Peyer's patch (tissue), 4 donors: ENCODE results near the gene B4GAT1. TPM values are rescaled to one million over a fixed set of nuclear protein-coding genes. Genes with fewer than 3 reads are reported as not detected.
"Not testable (repeated sequence)": the region's sequence is repeated elsewhere in the genome, so short reads cannot be mapped to it uniquely, and the experiment has no call there.

ENCODE experiments used
- DNase-seq, 3 donors: peaks; one replicate each; pipeline ENCODE4 v3.0.0-alpha.2; 2017 to 2019
- H3K27ac ChIP-seq, 4 donors: fragments of 200-600 bp; sonication (generic); one replicate each; pipeline ENCODE4 v1.5.1; 2016 to 2019
- H3K27me3 ChIP-seq, 2 donors: fragments of 200-600 bp; sonication (generic); one replicate each; pipeline ENCODE4 v1.5.1; 2019
- H3K36me3 ChIP-seq, 3 donors: fragments of 200-600 bp; sonication (generic); one replicate each; pipeline ENCODE4 v1.5.1; 2016 to 2019
- H3K4me1 ChIP-seq, 4 donors: fragments of 200-600 bp; sonication (generic); one replicate each; pipeline ENCODE4 v1.5.1; 2016 to 2019
- H3K4me3 ChIP-seq, 4 donors: fragments of 200-600 bp; sonication (generic); 1 replicate in 3 of 4; 2 replicates in 1 of 4; pipeline ENCODE4 v1.5.1; 2016 to 2019; ENCODE audit warnings: mild to moderate bottlenecking in 1 of 4
- H3K9me3 ChIP-seq, 4 donors: fragments of 200-600 bp; sonication (generic); one replicate each; pipeline ENCODE4 v1.5.1; 2016 to 2019; ENCODE audit warnings: mild to moderate bottlenecking in 1 of 4
- CTCF ChIP-seq, 6 experiments: fragments of 450-650 bp in 4 of 6; fragments of 200-600 bp in 2 of 6; sonication (generic) in 1 of 6; IDR thresholded peaks; one replicate each; pipeline ENCODE4 v1.5.1; 2017 to 2019; ENCODE audit warnings: antibody characterized with exemption in 6 of 6, mild to moderate bottlenecking in 3 of 6, moderate library complexity in 1 of 6
- POLR2A ChIP-seq, 2 donors: fragments of 450-650 bp; IDR thresholded peaks; one replicate each; pipeline ENCODE4 v1.5.1; 2017; ENCODE audit warnings: antibody characterized with exemption in 2 of 2, mild to moderate bottlenecking in 2 of 2, moderate library complexity in 2 of 2
- total RNA-seq, 4 donors: library from RNA; depleted of rRNA; stranded (reverse); fragments of >200 nt; gene quantifications; one replicate each; pipeline ENCODE4 v1.1.0, GENCODE V29; 2016

B4GAT1 gene
- total RNA-seq, 4 donors from 2014 or later = 1.7 to 21.9 (median 18.8) TPM

GRCh38 chr11:66360406-66361073 lies 13.1 kb upstream of the B4GAT1 start:
- DNase-seq = no peak
- no peaks in the 10 kb centered on the region for H3K4me1 ChIP-seq
- no peaks in the 10 kb centered on the region for H3K9me3 ChIP-seq
- TF ChIP-seq CTCF (IDR thresholded peaks at IDR 0.05) (no peak), POLR2A (IDR thresholded peaks at IDR 0.05) (no peak)
- H3K36me3 ChIP-seq = no peaks in the 10 kb centered on the region
- H3K4me3 ChIP-seq = no peak overlapping the region
- H3K27ac ChIP-seq = no peak overlapping the region
- H3K27me3 ChIP-seq = no peaks in the 10 kb centered on the region

- H3K4me3 ChIP-seq = no peak overlapping the region
- no peak overlapping the region for H3K27ac ChIP-seq
- TF ChIP-seq CTCF (IDR thresholded peaks at IDR 0.05) = no peak
- TF ChIP-seq POLR2A (IDR thresholded peaks at IDR 0.05) = no peak
- peaks cover 0 to 4% (median 0%) of the 10 kb centered on the region in 3 donors for H3K36me3 ChIP-seq
- DNase-seq = no peak
- no peaks in the 10 kb centered on the region for H3K9me3 ChIP-seq
- no peaks in the 10 kb centered on the region for H3K4me1 ChIP-seq
- H3K27me3 ChIP-seq = no peaks in the 10 kb centered on the region
These were observed 12.2 kb upstream of the B4GAT1 start for GRCh38 chr11:66359662-66360087.

GRCh38 chr11:66350560-66351235 lies 3.3 kb upstream of the B4GAT1 start:
- Histone ChIP-seq H3K27ac (peak overlapping the region in 3 of 4 donors; percentile 65 to 94 (median 90)), H3K4me3 (peak overlapping the region in 2 of 4 donors; percentile 42 to 48), H3K4me1 (peaks cover 8 to 28% (median 11%) of the 10 kb centered on the region in 4 donors)
- peak in 1 of 2 donors; percentile 13 for TF ChIP-seq POLR2A (IDR thresholded peaks at IDR 0.05)
- H3K9me3 ChIP-seq, DNase-seq, H3K27me3 ChIP-seq, H3K36me3 ChIP-seq: not testable (repeated sequence)

GRCh38 chr11:66349084-66349386 lies 1.6 kb upstream of the B4GAT1 start:
- H3K9me3 ChIP-seq = no peaks in the 10 kb centered on the region
- DNase-seq = no peak
- no peaks in the 10 kb centered on the region for H3K36me3 ChIP-seq
- H3K4me3 ChIP-seq = peak overlapping the region in 2 of 4 donors; percentile 66 to 95
- TF ChIP-seq POLR2A (IDR thresholded peaks at IDR 0.05) (no peak), CTCF (IDR thresholded peaks at IDR 0.05) (no peak)
- H3K27me3 ChIP-seq = no peaks in the 10 kb centered on the region
- peaks cover 13 to 39% (median 18%) of the 10 kb centered on the region in 4 donors for H3K4me1 ChIP-seq
- H3K27ac ChIP-seq = peak overlapping the region in 3 of 4 donors; percentile 23 to 99 (median 94)

GRCh38 chr11:66346476-66347424 lies 679 bp downstream of the B4GAT1 start:
- TF ChIP-seq CTCF (IDR thresholded peaks at IDR 0.05) (no peak), POLR2A (IDR thresholded peaks at IDR 0.05) (no peak)
- no peaks in the 10 kb centered on the region for H3K9me3 ChIP-seq
- no peaks in the 10 kb centered on the region for H3K27me3 ChIP-seq
- peaks cover 18 to 48% (median 20%) of the 10 kb centered on the region in 4 donors for H3K4me1 ChIP-seq
- H3K4me3 ChIP-seq = peak overlapping the region; percentile 66 to 95 (median 82)
- peak in 1 of 3 donors; percentile 55 for DNase-seq
- H3K27ac ChIP-seq = peak overlapping the region; percentile 79 to 99 (median 89)
- peaks cover 0 to 2% (median 0%) of the 10 kb centered on the region in 3 donors for H3K36me3 ChIP-seq
